Suprapubic skin (tissue), 4 donors: ENCODE measurements around the gene OR9A2.

Experiments
- EP300 ChIP-seq: sonication (generic); formaldehyde crosslinking; IDR thresholded peaks from one replicate; pipeline ENCODE4 v1.6.1; 2017; ENCODE audit warnings: antibody characterized with exemption
- POLR2A ChIP-seq, 2 donors: fragments of 450-650 bp; IDR thresholded peaks; one replicate each; pipeline ENCODE4 v1.6.1; 2017; ENCODE audit warnings: antibody characterized with exemption in 2 of 2, mild to moderate bottlenecking in 2 of 2, moderate library complexity in 2 of 2
- POLR2AphosphoS5 ChIP-seq, 3 donors: sonication (generic); formaldehyde crosslinking; IDR thresholded peaks; one replicate each; pipeline ENCODE4 v1.6.1; 2017; ENCODE audit warnings: antibody characterized with exemption in 3 of 3
- TF ChIP-seq, protein P1 (sequence below), 2 donors: fragments of 200-600 bp in 1 of 2; fragments of 450-650 bp in 1 of 2; sonication (generic) in 1 of 2; IDR thresholded peaks; one replicate each; pipeline ENCODE4 v1.5.1; 2016 to 2019; ENCODE audit warnings: antibody characterized with exemption in 2 of 2, mild to moderate bottlenecking in 1 of 2, moderate library complexity in 1 of 2

DNA sequence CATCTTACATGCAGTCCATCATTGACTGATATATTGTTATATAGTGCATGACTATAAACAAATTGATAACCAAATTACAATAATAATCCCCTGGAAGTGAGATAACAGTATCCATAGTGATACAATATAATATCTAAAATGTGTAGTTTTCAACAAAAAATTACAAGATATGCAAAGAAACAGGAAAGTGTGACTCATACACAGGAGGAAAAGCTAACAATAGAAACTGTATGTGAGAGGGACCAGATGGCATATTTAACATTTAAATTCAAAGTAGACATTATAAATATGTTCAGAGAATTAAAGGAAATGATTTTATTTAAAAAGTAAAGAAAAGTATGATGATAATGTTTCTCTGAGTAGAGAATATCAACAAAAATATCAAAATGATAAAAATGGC lies 8.0 kb downstream of the OR9A2 start:
- TF ChIP-seq, protein P1, sequence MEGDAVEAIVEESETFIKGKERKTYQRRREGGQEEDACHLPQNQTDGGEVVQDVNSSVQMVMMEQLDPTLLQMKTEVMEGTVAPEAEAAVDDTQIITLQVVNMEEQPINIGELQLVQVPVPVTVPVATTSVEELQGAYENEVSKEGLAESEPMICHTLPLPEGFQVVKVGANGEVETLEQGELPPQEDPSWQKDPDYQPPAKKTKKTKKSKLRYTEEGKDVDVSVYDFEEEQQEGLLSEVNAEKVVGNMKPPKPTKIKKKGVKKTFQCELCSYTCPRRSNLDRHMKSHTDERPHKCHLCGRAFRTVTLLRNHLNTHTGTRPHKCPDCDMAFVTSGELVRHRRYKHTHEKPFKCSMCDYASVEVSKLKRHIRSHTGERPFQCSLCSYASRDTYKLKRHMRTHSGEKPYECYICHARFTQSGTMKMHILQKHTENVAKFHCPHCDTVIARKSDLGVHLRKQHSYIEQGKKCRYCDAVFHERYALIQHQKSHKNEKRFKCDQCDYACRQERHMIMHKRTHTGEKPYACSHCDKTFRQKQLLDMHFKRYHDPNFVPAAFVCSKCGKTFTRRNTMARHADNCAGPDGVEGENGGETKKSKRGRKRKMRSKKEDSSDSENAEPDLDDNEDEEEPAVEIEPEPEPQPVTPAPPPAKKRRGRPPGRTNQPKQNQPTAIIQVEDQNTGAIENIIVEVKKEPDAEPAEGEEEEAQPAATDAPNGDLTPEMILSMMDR (IDR thresholded peaks at IDR 0.05): no peak
- TF ChIP-seq POLR2A (IDR thresholded peaks at IDR 0.05): no peak
- no peak for TF ChIP-seq EP300
- no peak for TF ChIP-seq POLR2AphosphoS5 (IDR thresholded peaks at IDR 0.05)
